CD4-positive, alpha-beta T cell (primary cell): Measurements from ENCODE around the gene PGAP3. TPM values are rescaled to one million over a fixed set of nuclear protein-coding genes. Genes with fewer than 3 reads are reported as not detected.

Source experiments
- ATAC-seq: fragments of 200-7000 bp; cut with Tn5 transposase; one replicate; pipeline ENCODE4 v1.10.0; 2022; ENCODE audit warnings: mild to moderate bottlenecking; ENCODE audit not compliant: poor library complexity
- CTCF ChIA-PET: fragments of 350-600 bp; sonication (Branson Sonifier 250); formaldehyde crosslinking; loops from one replicate; lab custom pipeline; 2021; ENCODE audit warnings: antibody characterized with exemption, inconsistent platforms; lab: Charles Lee
- POLR2A ChIA-PET: fragments of 350-600 bp; sonication (Branson Sonifier 250); formaldehyde crosslinking; loops from one replicate; lab custom pipeline; 2021; ENCODE audit warnings: antibody characterized with exemption, inconsistent platforms; lab: Charles Lee
- DNase-seq, 14 experiments: peaks; one replicate each; pipeline ENCODE4 v3.0.0-alpha.2; 2013 to 2020; ENCODE audit warnings: mixed read lengths in 2 of 14
- H3K27ac ChIP-seq, 2 donors: one replicate each; pipeline versions ENCODE4 v1.5.1 to v1.7.0; 2013; ENCODE audit warnings: low read length in 2 of 2, low read depth in 1 of 2, mild to moderate bottlenecking in 1 of 2
- H3K27me3 ChIP-seq, 2 experiments: 1 replicate in 1 of 2; 2 replicates in 1 of 2; pipeline versions ENCODE4 v1.6.1 to v1.7.0; 2013; ENCODE audit warnings: low read length in 2 of 2, control low read depth in 1 of 2, mild to moderate bottlenecking in 1 of 2, moderate library complexity in 1 of 2; ENCODE audit not compliant: insufficient read depth in 2 of 2, control insufficient read depth in 1 of 2
- H3K36me3 ChIP-seq: one replicate; pipeline ENCODE4 v1.6.1; 2013; ENCODE audit warnings: low read length, control low read depth; ENCODE audit not compliant: insufficient read depth
- H3K4me1 ChIP-seq: one replicate; pipeline ENCODE4 v1.6.1; 2013; ENCODE audit warnings: low read length, control low read depth; ENCODE audit not compliant: insufficient read depth
- H3K4me3 ChIP-seq: one replicate; pipeline ENCODE4 v1.5.1; 2013; ENCODE audit warnings: mild to moderate bottlenecking, low read length, moderate library complexity
- H3K9me3 ChIP-seq, 2 experiments: 1 replicate in 1 of 2; 2 replicates in 1 of 2; pipeline versions ENCODE4 v1.6.1 to v1.7.0; 2013; ENCODE audit warnings: low read length in 2 of 2, mild to moderate bottlenecking in 2 of 2, control low read depth in 1 of 2, moderate library complexity in 1 of 2; ENCODE audit not compliant: control insufficient read depth in 1 of 2, insufficient read depth in 1 of 2
- H3K27ac Mint-ChIP-seq: one replicate; pipeline ENCODE4 v1.8.0; 2020; ENCODE audit warnings: mixed read lengths
- H3K27me3 Mint-ChIP-seq: one replicate; pipeline ENCODE4 v1.8.0; 2021; ENCODE audit warnings: mixed read lengths
- H3K36me3 Mint-ChIP-seq: one replicate; pipeline ENCODE4 v1.8.0; 2021; ENCODE audit warnings: low read depth, mixed read lengths
- H3K4me1 Mint-ChIP-seq: one replicate; pipeline ENCODE4 v1.8.0; 2021; ENCODE audit warnings: low read depth, mixed read lengths
- H3K4me3 Mint-ChIP-seq: one replicate; pipeline ENCODE4 v1.8.0; 2020; ENCODE audit warnings: mild to moderate bottlenecking, mixed read lengths
- H3K9me3 Mint-ChIP-seq: one replicate; pipeline ENCODE4 v1.8.0; 2020; ENCODE audit warnings: mixed read lengths
- intact Hi-C, 2 experiments: fragments of 100-400 bp; cut with DNase I in 1 of 2; cut with micrococcal nuclease in 1 of 2; formaldehyde crosslinking; loops; one replicate each; pipeline versions ENCODE4 v1.15.1 to v1.9.0; 2023 to 2025; cut with DNase I, micrococcal nuclease
- total RNA-seq, 174 experiments: library from RNA in 2 of 174; stranded (reverse) in 2 of 174; gene quantifications; one replicate each; pipeline ENCODE4 v1.2.3 and lab custom pipeline; 2021 to 2026
- TF ChIP-seq, protein P1 (sequence below): fragments of 200-600 bp; IDR thresholded peaks from one replicate; pipeline ENCODE4 v1.8.0; 2022; ENCODE audit warnings: antibody characterized with exemption, mild to moderate bottlenecking

Gene PGAP3
- total RNA-seq, 2 experiments from 2014 or later: 26.1 to 30.7 TPM

- no peaks in the 10 kb centered on the region for H3K4me1 ChIP-seq
- no peaks in the 10 kb centered on the region for H3K9me3 ChIP-seq
- ATAC-seq (no peak), DNase-seq (no peak)
- Mint-ChIP-seq H3K27me3 (peaks cover 16% of the 10 kb centered on the region), H3K4me3 (no peak overlapping the region), H3K4me1 (peaks cover 3% of the 10 kb centered on the region), H3K9me3 (no peaks in the 10 kb centered on the region), H3K36me3 (peaks cover 7% of the 10 kb centered on the region), H3K27ac (no peak overlapping the region)
- no peak overlapping the region for H3K27ac ChIP-seq
- ChIA-PET POLR2A (no interaction called here), CTCF (interaction anchor here (1.5 kb wide), 1 partner anchor 73 kb away, joined by 4 read pairs; no protein-coding TSS in a partner anchor)
- peaks cover 2% of the 10 kb centered on the region for H3K36me3 ChIP-seq
- intact Hi-C loops: no loop called here
- TF ChIP-seq, protein P1, sequence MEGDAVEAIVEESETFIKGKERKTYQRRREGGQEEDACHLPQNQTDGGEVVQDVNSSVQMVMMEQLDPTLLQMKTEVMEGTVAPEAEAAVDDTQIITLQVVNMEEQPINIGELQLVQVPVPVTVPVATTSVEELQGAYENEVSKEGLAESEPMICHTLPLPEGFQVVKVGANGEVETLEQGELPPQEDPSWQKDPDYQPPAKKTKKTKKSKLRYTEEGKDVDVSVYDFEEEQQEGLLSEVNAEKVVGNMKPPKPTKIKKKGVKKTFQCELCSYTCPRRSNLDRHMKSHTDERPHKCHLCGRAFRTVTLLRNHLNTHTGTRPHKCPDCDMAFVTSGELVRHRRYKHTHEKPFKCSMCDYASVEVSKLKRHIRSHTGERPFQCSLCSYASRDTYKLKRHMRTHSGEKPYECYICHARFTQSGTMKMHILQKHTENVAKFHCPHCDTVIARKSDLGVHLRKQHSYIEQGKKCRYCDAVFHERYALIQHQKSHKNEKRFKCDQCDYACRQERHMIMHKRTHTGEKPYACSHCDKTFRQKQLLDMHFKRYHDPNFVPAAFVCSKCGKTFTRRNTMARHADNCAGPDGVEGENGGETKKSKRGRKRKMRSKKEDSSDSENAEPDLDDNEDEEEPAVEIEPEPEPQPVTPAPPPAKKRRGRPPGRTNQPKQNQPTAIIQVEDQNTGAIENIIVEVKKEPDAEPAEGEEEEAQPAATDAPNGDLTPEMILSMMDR: no peak
- peaks cover 8 to 10% of the 10 kb centered on the region in 2 experiments for H3K27me3 ChIP-seq
- H3K4me3 ChIP-seq: no peak overlapping the region
Observed at GRCh38 chr17:39694593-39694992, 6.7 kb upstream of the PGAP3 start.

- DNase-seq (no peak), ATAC-seq (no peak)
- Histone ChIP-seq H3K4me1 (peaks cover 19% of the 10 kb centered on the region), H3K27ac (no peak overlapping the region), H3K4me3 (peak overlapping the region; percentile 74), H3K9me3 (no peaks in the 10 kb centered on the region), H3K36me3 (peaks cover 15% of the 10 kb centered on the region), H3K27me3 (no peaks in the 10 kb centered on the region)
- POLR2A ChIA-PET: interaction anchor here (0.7 to 2.1 kb wide), 3 partner anchors 34 to 266 kb away, joined by 3 to 19 read pairs (median 4); partner anchors contain the start of gene MIEN1
- peak overlapping the region; percentile 98 for H3K27ac Mint-ChIP-seq
- CTCF ChIA-PET: interaction anchor here (0.5 to 2.5 kb wide), 5 partner anchors 9 to 85 kb away, joined by 4 to 10 read pairs (median 5); no protein-coding TSS in a partner anchor
- TF ChIP-seq, protein P1: no peak
- H3K4me1 Mint-ChIP-seq: peaks cover 31% of the 10 kb centered on the region
- H3K36me3 Mint-ChIP-seq: peaks cover 41% of the 10 kb centered on the region
- intact Hi-C loops: loop anchor here in 1 of 2 experiments (1.0 to 5.0 kb wide), 2 partner anchors 41 to 52 kb away; partner anchors contain the start of genes MIEN1 and STARD3
- H3K4me3 Mint-ChIP-seq: peak overlapping the region; percentile 100
- no peaks in the 10 kb centered on the region for H3K27me3 Mint-ChIP-seq
- no peaks in the 10 kb centered on the region for H3K9me3 Mint-ChIP-seq
Observed at GRCh38 chr17:39688945-39689344, 1.1 kb upstream of the PGAP3 start.

- H3K27ac Mint-ChIP-seq: peak overlapping the region; percentile 98
- intact Hi-C loops: loop anchor here in 1 of 2 experiments (1.0 to 5.0 kb wide), 2 partner anchors 42 to 51 kb away; partner anchors contain the start of genes MIEN1 and STARD3
- Histone ChIP-seq H3K27ac (peak overlapping the region; percentile 83), H3K27me3 (no peaks in the 10 kb centered on the region), H3K4me3 (peak overlapping the region; percentile 74), H3K36me3 (peaks cover 18% of the 10 kb centered on the region), H3K4me1 (peaks cover 19% of the 10 kb centered on the region), H3K9me3 (no peaks in the 10 kb centered on the region)
- DNase-seq (no peak), ATAC-seq (no peak)
- TF ChIP-seq, protein P1: no peak
- CTCF ChIA-PET: interaction anchor here (0.5 to 2.5 kb wide), 9 partner anchors 9 to 86 kb away, joined by 3 to 10 read pairs (median 4); partner anchors contain the start of genes MIEN1, PNMT and TCAP
- POLR2A ChIA-PET: interaction anchor here (0.6 to 2.1 kb wide), 14 partner anchors 11 to 489 kb away, joined by 3 to 23 read pairs (median 4); partner anchors contain the start of genes MIEN1, PNMT and RPL19
- peak overlapping the region; percentile 100 for H3K4me3 Mint-ChIP-seq
- H3K36me3 Mint-ChIP-seq: peaks cover 44% of the 10 kb centered on the region
- H3K4me1 Mint-ChIP-seq: peaks cover 31% of the 10 kb centered on the region
- H3K27me3 Mint-ChIP-seq: no peaks in the 10 kb centered on the region
- H3K9me3 Mint-ChIP-seq: no peaks in the 10 kb centered on the region
Observed at GRCh38 chr17:39688475-39688835, 598 bp upstream of the PGAP3 start.
